Cardiac fibroblast (primary cell): ENCODE measurements around the gene SORCS3.

Experiments
- DNase-seq, 2 donors: peaks; one replicate each; pipeline versions ENCODE4 v3.0.0 to v3.0.0-alpha.2; 2010; ENCODE audit warnings: low read depth in 2 of 2
- H3K4me3 ChIP-seq, 2 donors: replicated peaks in 1 of 2; 1 replicate in 1 of 2; 2 replicates in 1 of 2; pipeline ENCODE4 v1.5.1; 2011; ENCODE audit warnings: low read depth in 2 of 2, low read length in 2 of 2, mild to moderate bottlenecking in 2 of 2, moderate library complexity in 1 of 2
- TF ChIP-seq, protein P1 (sequence below): IDR thresholded peaks from one replicate; pipeline ENCODE4 v1.5.1; 2011; ENCODE audit warnings: low read depth, mild to moderate bottlenecking, low read length, inconsistent platforms

SORCS3 gene

DNA sequence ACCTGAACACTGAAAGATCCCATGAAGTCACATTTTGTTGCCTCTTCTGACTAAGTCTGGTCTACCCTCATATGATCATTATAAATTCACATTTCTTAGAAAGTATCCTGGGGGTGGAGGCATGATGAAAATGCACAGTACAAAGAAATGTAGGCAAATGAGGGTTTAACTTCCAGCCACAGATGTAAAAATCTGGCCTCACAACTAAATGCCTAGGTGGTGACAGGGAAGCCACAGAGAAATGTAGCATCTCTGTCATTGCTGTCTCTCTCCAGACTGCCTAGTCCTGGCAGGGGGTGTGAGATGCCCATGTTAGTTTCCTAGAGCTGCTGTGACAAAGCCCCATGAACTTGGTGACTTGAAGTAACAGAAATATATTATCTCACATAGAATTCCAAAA lies 395.9 kb downstream of the SORCS3 start:
- H3K4me3 ChIP-seq = no peak overlapping the region
- TF ChIP-seq, protein P1, sequence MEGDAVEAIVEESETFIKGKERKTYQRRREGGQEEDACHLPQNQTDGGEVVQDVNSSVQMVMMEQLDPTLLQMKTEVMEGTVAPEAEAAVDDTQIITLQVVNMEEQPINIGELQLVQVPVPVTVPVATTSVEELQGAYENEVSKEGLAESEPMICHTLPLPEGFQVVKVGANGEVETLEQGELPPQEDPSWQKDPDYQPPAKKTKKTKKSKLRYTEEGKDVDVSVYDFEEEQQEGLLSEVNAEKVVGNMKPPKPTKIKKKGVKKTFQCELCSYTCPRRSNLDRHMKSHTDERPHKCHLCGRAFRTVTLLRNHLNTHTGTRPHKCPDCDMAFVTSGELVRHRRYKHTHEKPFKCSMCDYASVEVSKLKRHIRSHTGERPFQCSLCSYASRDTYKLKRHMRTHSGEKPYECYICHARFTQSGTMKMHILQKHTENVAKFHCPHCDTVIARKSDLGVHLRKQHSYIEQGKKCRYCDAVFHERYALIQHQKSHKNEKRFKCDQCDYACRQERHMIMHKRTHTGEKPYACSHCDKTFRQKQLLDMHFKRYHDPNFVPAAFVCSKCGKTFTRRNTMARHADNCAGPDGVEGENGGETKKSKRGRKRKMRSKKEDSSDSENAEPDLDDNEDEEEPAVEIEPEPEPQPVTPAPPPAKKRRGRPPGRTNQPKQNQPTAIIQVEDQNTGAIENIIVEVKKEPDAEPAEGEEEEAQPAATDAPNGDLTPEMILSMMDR = no peak
- no peak for DNase-seq

DNA sequence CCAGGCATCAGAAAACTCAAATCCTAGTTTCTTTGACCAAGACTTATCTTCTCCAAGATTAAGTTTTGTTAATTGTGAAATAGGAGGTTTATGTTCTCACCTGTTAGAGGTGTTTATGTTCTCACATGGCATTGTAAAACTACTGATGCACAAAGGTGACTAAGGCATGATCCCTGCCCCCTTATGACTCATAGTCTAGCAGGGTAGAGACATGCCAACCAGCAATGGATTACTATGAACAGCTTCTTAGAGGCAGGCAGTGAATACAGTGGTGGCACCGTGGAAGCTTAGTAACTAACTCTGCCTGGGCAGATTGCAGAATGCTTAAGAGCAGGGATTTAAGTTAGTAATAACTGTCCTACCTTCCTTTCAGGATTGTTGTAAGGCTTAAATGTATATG lies 400.9 kb downstream of the SORCS3 start:
- TF ChIP-seq, protein P1 = no peak
- DNase-seq = no peak
- H3K4me3 ChIP-seq = no peak overlapping the region

DNA sequence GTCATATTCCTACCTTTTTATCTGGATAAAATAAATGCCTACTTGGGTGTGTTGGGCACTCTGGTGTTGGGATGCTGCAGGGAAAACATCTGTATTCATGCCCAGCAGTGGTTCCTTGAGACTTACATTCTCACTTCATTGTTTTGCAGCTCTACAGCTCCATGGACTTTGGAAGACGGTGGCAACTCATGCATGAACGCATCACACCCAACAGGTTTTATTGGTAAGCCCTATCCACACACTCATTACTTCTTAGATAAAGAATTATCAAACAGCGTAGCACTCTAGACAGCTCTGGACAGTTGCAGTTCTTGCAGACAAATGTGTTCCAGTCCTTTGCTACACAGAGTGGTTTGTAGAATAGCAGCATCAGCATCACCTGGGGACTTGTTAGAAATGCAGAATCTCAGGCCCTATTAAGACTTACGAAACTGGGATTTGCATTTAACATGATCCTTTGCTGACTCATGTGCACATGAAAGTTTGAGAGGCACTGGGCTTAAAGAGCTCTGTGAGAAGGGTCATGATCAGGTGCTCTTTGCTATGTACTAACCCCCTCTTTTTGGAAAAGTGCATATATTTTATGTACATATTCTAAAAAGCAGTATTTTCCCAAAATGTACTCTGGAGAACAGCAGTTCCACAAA lies 401.9 kb downstream of the SORCS3 start:
- H3K4me3 ChIP-seq = no peak overlapping the region
- TF ChIP-seq, protein P1 = no peak
- DNase-seq = no peak

DNA sequence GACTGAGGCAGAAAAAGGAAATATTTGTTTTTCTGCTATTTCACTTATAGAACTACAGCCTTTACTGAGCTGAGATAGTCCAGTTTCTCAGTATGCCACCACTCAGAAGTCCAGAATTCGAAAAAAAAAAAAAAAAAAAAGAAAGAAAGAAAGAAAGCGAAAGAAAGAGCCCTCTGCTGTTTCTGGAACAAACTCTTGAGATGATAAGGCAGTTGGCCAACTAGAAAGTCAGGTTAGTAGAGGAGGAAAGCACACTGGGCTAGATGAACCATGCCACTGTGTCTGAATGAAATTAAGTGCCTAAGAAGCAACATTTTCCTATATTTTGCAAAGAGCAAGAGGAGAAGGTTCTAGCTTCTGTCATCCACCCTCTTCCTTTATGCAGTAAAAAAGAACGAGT lies 403.8 kb downstream of the SORCS3 start:
- no peak overlapping the region for H3K4me3 ChIP-seq
- DNase-seq = no peak
- TF ChIP-seq, protein P1 = no peak

DNA sequence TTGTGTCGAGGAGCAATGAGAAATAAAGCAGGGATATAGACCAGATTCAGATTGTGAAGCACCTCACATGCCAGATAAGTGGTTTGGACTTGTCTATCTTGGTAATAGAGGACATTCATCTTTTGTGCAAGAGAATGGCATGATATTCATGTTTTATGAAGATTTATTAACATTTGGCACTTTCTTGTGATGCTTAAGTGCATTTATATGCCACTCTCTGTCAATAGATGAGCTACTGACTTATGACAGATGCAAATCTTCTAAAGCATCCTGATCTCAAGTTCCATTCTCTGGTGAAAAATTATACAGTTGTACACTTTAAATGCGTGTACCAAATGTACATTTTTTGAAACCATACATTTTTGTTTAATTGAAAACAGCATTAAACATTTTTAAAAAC lies 415.3 kb downstream of the SORCS3 start:
- H3K4me3 ChIP-seq = no peak overlapping the region
- no peak for DNase-seq
- TF ChIP-seq, protein P1 = no peak

DNA sequence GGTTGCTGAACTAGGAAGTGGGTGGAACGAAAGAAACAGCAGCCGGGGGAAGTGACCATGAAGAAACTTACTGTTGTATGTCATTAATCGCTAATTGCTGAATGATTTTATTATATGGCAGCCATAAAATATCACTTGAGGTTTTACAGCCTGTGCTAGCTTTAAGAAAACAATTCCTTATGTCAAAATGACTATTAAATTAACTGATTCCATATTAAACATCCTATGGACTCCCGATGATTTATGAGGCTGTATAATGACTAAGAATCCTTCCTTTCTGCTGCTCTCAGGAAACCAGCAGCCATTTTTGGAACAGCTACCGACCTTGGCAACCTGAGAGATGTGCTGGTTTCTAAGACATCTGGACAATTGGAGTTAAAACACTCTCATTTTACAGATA lies 421.9 kb downstream of the SORCS3 start:
- no peak overlapping the region for H3K4me3 ChIP-seq
- no peak for DNase-seq
- TF ChIP-seq, protein P1 = no peak

GRCh38 chr10:105063796-105064195 lies 422.7 kb downstream of the SORCS3 start:
- DNase-seq = peak in 1 of 2 donors; percentile 0
- H3K4me3 ChIP-seq = no peak overlapping the region
- TF ChIP-seq, protein P1 = no peak
